ENCODE results near the gene DUSP22. TPM values are rescaled to one million over a fixed set of nuclear protein-coding genes. Genes with fewer than 3 reads are reported as not detected.

The DUSP22 gene
- total RNA-seq, 1 donor from 2014 or later, result 40.0 TPM

DNA sequence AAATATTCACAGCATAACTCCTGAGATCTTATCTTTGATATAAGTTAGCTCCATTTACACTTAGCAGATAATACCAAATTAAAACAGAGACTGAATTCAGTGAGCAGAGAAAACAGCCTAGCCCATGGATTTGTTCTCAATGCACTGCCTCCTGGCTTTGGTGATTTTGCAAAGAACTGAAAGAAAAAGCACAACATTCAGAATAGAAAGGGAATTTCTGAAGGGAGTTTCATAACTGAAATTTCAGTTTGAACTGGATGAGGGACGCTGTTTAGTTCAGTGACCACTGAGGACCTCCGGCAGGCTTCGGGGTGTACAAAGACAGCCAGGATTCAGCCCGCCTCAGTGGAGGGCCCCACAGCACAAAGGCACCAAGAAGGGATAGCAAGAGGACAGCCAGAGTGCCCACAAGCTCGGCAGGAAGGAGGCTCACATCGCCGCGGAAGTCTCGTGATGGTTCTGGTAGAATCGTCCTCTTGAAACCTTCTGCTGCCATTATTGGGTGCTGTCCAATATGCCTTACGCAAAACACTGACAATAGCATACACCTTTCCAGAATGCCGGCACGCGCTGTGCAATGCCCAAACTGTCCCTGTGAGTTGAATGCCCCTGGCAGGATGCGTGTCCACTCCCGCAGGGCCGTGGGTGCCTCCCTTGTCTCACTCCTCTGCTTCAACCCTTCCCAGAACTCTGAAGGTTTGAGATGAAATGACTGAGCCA, 89.6 kb downstream of the DUSP22 start:
- H3K27me3 ChIP-seq, result peaks cover 3% of the 10 kb centered on the region

DNA sequence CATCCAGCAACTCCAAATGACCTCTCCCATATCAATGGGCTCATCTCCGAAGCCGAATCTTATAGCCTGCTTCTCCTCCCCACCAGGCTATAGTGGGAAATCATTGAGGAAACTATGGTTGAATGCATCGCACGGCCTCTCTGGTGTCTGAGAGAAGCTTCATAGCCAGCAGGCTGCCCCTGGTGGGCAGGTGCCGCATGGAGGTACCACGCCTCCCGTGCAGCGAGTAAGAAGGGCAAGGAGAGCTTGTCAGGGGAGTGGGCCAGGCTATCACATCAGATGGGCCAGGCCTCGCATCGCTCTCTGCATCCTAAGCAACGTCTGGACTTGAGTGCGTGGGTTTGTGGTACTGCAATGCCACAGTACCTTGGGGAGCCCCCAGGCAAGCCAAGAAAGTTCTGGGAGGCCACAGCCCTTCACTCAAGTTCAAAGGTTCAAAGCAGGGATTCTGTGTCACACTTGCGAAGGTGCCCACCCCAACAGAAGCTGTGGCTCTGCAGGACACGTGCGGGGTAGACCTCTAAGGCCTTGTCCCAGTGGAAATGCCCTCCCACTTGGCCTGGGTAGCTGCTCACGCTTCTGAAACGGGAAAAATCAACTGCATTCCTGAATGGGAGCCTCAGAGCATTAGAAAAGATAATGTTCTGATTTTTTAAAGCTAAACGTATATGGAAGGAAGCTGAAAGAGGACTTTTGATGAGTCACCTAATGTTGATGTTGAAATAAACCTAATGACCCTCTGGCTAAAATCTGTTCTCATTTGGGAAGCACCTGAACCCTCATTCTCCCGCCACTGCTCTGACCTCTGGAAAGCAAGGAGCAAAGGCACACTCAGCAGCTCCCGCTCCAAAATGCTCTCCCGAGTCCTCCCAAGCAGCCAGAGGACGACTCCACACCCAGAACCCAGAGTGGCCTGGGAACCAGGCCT, 90.9 kb downstream of the DUSP22 start:
- no peak overlapping the region for H3K27ac Mint-ChIP-seq
- no peaks in the 10 kb centered on the region for H3K4me1 Mint-ChIP-seq
- H3K9me3 Mint-ChIP-seq, result peaks cover 13% of the 10 kb centered on the region
- H3K4me3 Mint-ChIP-seq, result no peak overlapping the region
- no peak overlapping the region for H2AFZ ChIP-seq (replicated peaks)
- TF ChIP-seq, protein P1, sequence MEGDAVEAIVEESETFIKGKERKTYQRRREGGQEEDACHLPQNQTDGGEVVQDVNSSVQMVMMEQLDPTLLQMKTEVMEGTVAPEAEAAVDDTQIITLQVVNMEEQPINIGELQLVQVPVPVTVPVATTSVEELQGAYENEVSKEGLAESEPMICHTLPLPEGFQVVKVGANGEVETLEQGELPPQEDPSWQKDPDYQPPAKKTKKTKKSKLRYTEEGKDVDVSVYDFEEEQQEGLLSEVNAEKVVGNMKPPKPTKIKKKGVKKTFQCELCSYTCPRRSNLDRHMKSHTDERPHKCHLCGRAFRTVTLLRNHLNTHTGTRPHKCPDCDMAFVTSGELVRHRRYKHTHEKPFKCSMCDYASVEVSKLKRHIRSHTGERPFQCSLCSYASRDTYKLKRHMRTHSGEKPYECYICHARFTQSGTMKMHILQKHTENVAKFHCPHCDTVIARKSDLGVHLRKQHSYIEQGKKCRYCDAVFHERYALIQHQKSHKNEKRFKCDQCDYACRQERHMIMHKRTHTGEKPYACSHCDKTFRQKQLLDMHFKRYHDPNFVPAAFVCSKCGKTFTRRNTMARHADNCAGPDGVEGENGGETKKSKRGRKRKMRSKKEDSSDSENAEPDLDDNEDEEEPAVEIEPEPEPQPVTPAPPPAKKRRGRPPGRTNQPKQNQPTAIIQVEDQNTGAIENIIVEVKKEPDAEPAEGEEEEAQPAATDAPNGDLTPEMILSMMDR (IDR thresholded peaks at IDR 0.05), result no peak
- TF ChIP-seq EZH2phosphoT487 (IDR thresholded peaks at IDR 0.05), result no peak
- no peak for TF ChIP-seq EZH2 (IDR thresholded peaks at IDR 0.05)
- no peak overlapping the region for H3K4me3 ChIP-seq
- no peaks in the 10 kb centered on the region for H3K36me3 ChIP-seq
- peaks cover 20% of the 10 kb centered on the region for H3K27me3 Mint-ChIP-seq (ENCODE audit: insufficient read depth, low read depth)
- H4K20me1 ChIP-seq (ENCODE audit: low read depth), result no peaks in the 10 kb centered on the region
- no peaks in the 10 kb centered on the region for H3F3A ChIP-seq (ENCODE audit: low read depth)
- H3K9ac ChIP-seq, result no peak overlapping the region
- H3K27ac ChIP-seq, result no peak overlapping the region
- peaks cover 15% of the 10 kb centered on the region for H3K27me3 ChIP-seq
- no peaks in the 10 kb centered on the region for H3K9me3 ChIP-seq (ENCODE audit: low read depth)
- H3K36me3 Mint-ChIP-seq, result no peaks in the 10 kb centered on the region
- no peaks in the 10 kb centered on the region for H3K79me2 ChIP-seq (ENCODE audit: low read depth)
- no peak for DNase-seq (ENCODE audit: low spot score)
- H3K4me1 ChIP-seq, result no peaks in the 10 kb centered on the region
- no peak overlapping the region for H3K4me2 ChIP-seq

More for the DNA sequence above, 89.6 kb downstream of the DUSP22 start:
- no peak overlapping the region for H2AFZ ChIP-seq (replicated peaks)
- H3K9ac ChIP-seq, result no peak overlapping the region
- H3K4me1 ChIP-seq, result no peaks in the 10 kb centered on the region
- Mint-ChIP-seq H3K36me3 (no peaks in the 10 kb centered on the region), H3K9me3 (peaks cover 24% of the 10 kb centered on the region), H3K4me1 (no peaks in the 10 kb centered on the region), H3K4me3 (no peak overlapping the region), H3K27me3 (ENCODE audit: insufficient read depth, low read depth) (peaks cover 13% of the 10 kb centered on the region), H3K27ac (no peak overlapping the region)
- no peaks in the 10 kb centered on the region for H3F3A ChIP-seq (ENCODE audit: low read depth)
- H3K4me3 ChIP-seq, result no peak overlapping the region
- no peak for DNase-seq (ENCODE audit: low spot score)
- no peak overlapping the region for H3K4me2 ChIP-seq
- no peaks in the 10 kb centered on the region for H4K20me1 ChIP-seq (ENCODE audit: low read depth)
- H3K9me3 ChIP-seq (ENCODE audit: low read depth), result no peaks in the 10 kb centered on the region
- no peak overlapping the region for H3K27ac ChIP-seq
- no peaks in the 10 kb centered on the region for H3K79me2 ChIP-seq (ENCODE audit: low read depth)
- H3K36me3 ChIP-seq, result no peaks in the 10 kb centered on the region
- TF ChIP-seq EZH2 (IDR thresholded peaks at IDR 0.05) (no peak), EZH2phosphoT487 (IDR thresholded peaks at IDR 0.05) (no peak)
- TF ChIP-seq, protein P1 (IDR thresholded peaks at IDR 0.05), result no peak

DNA sequence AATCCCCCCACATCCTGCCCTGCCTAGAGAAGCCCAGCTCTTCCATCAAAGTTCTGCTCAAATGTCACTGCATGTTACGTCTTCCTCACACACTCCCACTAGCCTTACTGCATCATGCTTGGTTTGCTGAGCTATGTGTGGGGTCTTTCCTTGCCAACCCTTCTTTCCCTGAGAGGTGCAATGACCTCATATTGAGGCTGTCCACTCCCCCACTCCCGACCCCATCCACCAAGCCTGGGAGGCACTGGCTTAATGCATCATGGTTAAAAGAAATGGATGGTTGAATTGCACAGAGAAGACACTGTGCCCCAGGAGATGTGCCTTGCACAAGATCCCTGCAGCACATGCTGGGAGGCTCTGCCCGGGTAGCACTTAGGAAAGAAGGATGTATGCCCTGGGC, 91.6 kb downstream of the DUSP22 start:
- H3K27me3 ChIP-seq, result peaks cover 22% of the 10 kb centered on the region
- H2AFZ ChIP-seq (replicated peaks), result no peak overlapping the region
- no peaks in the 10 kb centered on the region for H3K4me1 ChIP-seq
- no peaks in the 10 kb centered on the region for H3K9me3 ChIP-seq (ENCODE audit: low read depth)
- H3K36me3 Mint-ChIP-seq, result no peaks in the 10 kb centered on the region
- no peaks in the 10 kb centered on the region for H3K36me3 ChIP-seq
- no peaks in the 10 kb centered on the region for H3F3A ChIP-seq (ENCODE audit: low read depth)
- no peak overlapping the region for H3K4me3 Mint-ChIP-seq
- H3K27ac Mint-ChIP-seq, result no peak overlapping the region
- no peak overlapping the region for H3K9ac ChIP-seq
- H3K4me2 ChIP-seq, result no peak overlapping the region
- H3K27me3 Mint-ChIP-seq (ENCODE audit: insufficient read depth, low read depth), result peaks cover 23% of the 10 kb centered on the region
- H3K4me3 ChIP-seq, result no peak overlapping the region
- no peaks in the 10 kb centered on the region for H3K79me2 ChIP-seq (ENCODE audit: low read depth)
- no peaks in the 10 kb centered on the region for H3K4me1 Mint-ChIP-seq
- H3K9me3 Mint-ChIP-seq, result peaks cover 12% of the 10 kb centered on the region
- H4K20me1 ChIP-seq (ENCODE audit: low read depth), result no peaks in the 10 kb centered on the region
- H3K27ac ChIP-seq, result no peak overlapping the region
- no peak for TF ChIP-seq EZH2 (IDR thresholded peaks at IDR 0.05)
- no peak for TF ChIP-seq EZH2phosphoT487 (IDR thresholded peaks at IDR 0.05)
- TF ChIP-seq, protein P1 (IDR thresholded peaks at IDR 0.05), result no peak
- DNase-seq (ENCODE audit: low spot score), result no peak
